Esophagus muscularis mucosa (tissue), 4 donors: ENCODE results near the gene WDR5. TPM values are rescaled to one million over a fixed set of nuclear protein-coding genes. Genes with fewer than 3 reads are reported as not detected.
A peak's percentile ranks its signal among the peaks of the same experiment; 100 is the strongest.

Experiments used
- DNase-seq: peaks from one replicate; pipeline ENCODE4 v3.0.0-alpha.2; 2017; ENCODE audit errors: extremely low spot score
- H3K27ac ChIP-seq, 4 donors: fragments of 200-600 bp; sonication (generic); replicated peaks in 1 of 4; 1 replicate in 3 of 4; 2 replicates in 1 of 4; pipeline ENCODE4 v1.5.1; 2016 to 2019; ENCODE audit warnings: mild to moderate bottlenecking in 1 of 4
- H3K27me3 ChIP-seq, 4 donors: fragments of 200-600 bp; sonication (generic); one replicate each; pipeline versions ENCODE4 v1.5.1 to v1.6.0; 2016 to 2019
- H3K36me3 ChIP-seq, 4 donors: fragments of 200-600 bp; sonication (generic); one replicate each; pipeline ENCODE4 v1.5.1; 2016 to 2019
- H3K4me1 ChIP-seq, 4 donors: fragments of 200-600 bp; sonication (generic); one replicate each; pipeline ENCODE4 v1.5.1; 2016 to 2019
- H3K4me3 ChIP-seq, 4 donors: fragments of 200-600 bp; sonication (generic); 1 replicate in 2 of 4; 2 replicates in 2 of 4; pipeline ENCODE4 v1.5.1; 2016 to 2019; ENCODE audit warnings: mild to moderate bottlenecking in 4 of 4, moderate library complexity in 1 of 4
- H3K9me3 ChIP-seq, 4 donors: fragments of 200-600 bp; sonication (generic); 1 replicate in 3 of 4; 2 replicates in 1 of 4; pipeline ENCODE4 v1.5.1; 2016 to 2019
- EP300 ChIP-seq: sonication (generic); formaldehyde crosslinking; IDR thresholded peaks from one replicate; pipeline ENCODE4 v1.6.1; 2017; ENCODE audit warnings: antibody characterized with exemption
- POLR2A ChIP-seq: fragments of 450-650 bp; IDR thresholded peaks from one replicate; pipeline ENCODE4 v1.6.1; 2017; ENCODE audit warnings: antibody characterized with exemption, moderate library complexity, mild to moderate bottlenecking, low read depth
- POLR2AphosphoS5 ChIP-seq, 2 donors: sonication (generic); formaldehyde crosslinking; IDR thresholded peaks; one replicate each; pipeline ENCODE4 v1.6.1; 2017; ENCODE audit warnings: antibody characterized with exemption in 2 of 2
- WGBS: methylation state at CpG from one replicate; pipeline ENCODE4 v1.1.5; 2018; 5-methylcytosine and 5-hydroxymethylcytosine counted together
- intact Hi-C: fragments of 100-400 bp; cut with DNase I; formaldehyde crosslinking; loops from one replicate; pipeline ENCODE4 v1.15.1; 2023
- total RNA-seq, 4 donors: library from RNA; depleted of rRNA; stranded (reverse); fragments of >200 nt; gene quantifications; one replicate each; pipeline versions ENCODE4 v1.1.0 to v1.2.1, GENCODE V29; 2016
- TF ChIP-seq, protein P1 (sequence below), 3 experiments: fragments of 200-600 bp in 2 of 3; fragments of 450-650 bp in 1 of 3; sonication (generic) in 2 of 3; IDR thresholded peaks; one replicate each; pipeline ENCODE4 v1.5.1; 2017 to 2019; ENCODE audit warnings: antibody characterized with exemption in 3 of 3, mild to moderate bottlenecking in 2 of 3, moderate library complexity in 1 of 3

The WDR5 gene
- total RNA-seq, 4 donors from 2014 or later = 20.7 to 34.2 (median 24.6) TPM

DNA sequence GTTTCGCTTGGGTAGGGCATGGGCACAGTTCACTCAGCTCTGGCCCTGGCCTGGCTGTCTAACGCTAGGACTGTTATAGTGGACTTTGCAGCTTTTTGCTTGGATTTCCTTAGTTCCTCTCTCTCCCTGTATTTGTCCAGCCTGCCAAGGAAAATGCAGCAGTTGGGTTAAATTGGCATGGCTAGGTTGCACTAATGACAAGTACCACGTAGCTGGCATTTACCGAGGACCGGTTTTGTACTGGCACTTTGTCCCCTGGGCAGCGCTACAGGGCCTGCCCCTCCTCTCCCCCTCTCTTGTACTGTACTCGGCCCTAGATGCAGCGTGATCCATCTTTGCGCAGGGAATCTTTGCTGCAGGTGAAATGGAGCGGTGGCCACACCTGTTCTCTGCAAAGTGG lies 2.4 kb downstream of the WDR5 start:
- Histone ChIP-seq H3K27ac (peak overlapping the region in 1 of 4 donors; percentile 51), H3K9me3 (no peaks in the 10 kb centered on the region), H3K4me1 (peaks cover 37 to 53% (median 48%) of the 10 kb centered on the region in 4 donors), H3K36me3 (peaks cover 30 to 39% (median 37%) of the 10 kb centered on the region in 4 donors), H3K4me3 (no peak overlapping the region), H3K27me3 (no peaks in the 10 kb centered on the region)
- WGBS = 84% methylated on average over 10 of the region's 10 CpGs
- DNase-seq = no peak
- TF ChIP-seq POLR2A = no peak
- intact Hi-C loops = loop anchor here (10.0 kb wide), 1 partner anchor 113 kb away; the partner anchor contains the start of gene BRD3OS

DNA sequence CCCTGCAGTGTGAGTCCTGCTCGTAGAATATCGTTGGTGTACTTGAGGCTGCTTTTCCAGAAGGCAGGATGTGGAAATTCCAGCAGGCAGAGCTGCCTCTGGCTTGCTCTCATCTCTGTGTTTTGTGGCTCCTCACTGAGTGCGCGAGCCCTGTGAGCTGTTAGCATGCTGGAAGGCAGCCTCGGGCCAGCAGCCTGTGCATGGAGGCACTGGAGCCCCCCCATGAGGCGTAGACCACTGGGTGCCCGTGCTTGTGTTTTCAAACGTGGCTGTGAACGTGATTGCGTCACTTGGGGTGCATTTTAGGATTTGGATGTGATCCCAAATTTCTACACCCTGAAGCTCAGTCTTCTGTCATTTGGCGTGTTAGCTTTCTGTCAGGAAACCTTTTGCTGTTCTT lies 3.2 kb downstream of the WDR5 start:
- Histone ChIP-seq H3K4me3 (peak overlapping the region in 1 of 4 donors; percentile 12), H3K27me3 (no peaks in the 10 kb centered on the region), H3K9me3 (no peaks in the 10 kb centered on the region), H3K27ac (peak overlapping the region in 1 of 4 donors; percentile 51), H3K36me3 (peaks cover 37 to 47% (median 44%) of the 10 kb centered on the region in 4 donors), H3K4me1 (peaks cover 36 to 50% (median 47%) of the 10 kb centered on the region in 4 donors)
- DNase-seq = no peak
- TF ChIP-seq POLR2AphosphoS5 (IDR thresholded peaks at IDR 0.05) = peak in 1 of 2 donors; percentile 8
- TF ChIP-seq, protein P1, sequence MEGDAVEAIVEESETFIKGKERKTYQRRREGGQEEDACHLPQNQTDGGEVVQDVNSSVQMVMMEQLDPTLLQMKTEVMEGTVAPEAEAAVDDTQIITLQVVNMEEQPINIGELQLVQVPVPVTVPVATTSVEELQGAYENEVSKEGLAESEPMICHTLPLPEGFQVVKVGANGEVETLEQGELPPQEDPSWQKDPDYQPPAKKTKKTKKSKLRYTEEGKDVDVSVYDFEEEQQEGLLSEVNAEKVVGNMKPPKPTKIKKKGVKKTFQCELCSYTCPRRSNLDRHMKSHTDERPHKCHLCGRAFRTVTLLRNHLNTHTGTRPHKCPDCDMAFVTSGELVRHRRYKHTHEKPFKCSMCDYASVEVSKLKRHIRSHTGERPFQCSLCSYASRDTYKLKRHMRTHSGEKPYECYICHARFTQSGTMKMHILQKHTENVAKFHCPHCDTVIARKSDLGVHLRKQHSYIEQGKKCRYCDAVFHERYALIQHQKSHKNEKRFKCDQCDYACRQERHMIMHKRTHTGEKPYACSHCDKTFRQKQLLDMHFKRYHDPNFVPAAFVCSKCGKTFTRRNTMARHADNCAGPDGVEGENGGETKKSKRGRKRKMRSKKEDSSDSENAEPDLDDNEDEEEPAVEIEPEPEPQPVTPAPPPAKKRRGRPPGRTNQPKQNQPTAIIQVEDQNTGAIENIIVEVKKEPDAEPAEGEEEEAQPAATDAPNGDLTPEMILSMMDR (IDR thresholded peaks at IDR 0.05) = no peak
- WGBS = 30% methylated on average over 11 of the region's 11 CpGs
- intact Hi-C loops = loop anchor here (10.0 kb wide), 1 partner anchor 114 kb away; the partner anchor contains the start of gene BRD3OS

DNA sequence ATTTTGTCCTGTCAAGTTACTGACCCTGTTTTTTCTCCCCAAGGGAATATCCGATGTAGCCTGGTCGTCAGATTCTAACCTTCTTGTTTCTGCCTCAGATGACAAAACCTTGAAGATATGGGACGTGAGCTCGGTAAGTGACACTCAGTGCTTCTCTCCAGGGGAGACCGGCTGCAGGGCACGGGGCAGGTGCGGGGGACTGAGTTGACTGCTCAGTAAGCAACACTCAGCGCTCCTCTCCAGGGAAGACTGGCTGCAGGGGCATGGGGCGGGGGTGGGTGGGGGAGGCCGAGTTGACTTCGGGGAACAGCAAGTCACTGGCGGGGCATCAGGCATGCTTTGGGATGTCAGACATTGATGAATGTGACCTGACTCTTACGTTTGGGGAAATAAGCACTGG lies 6.0 kb downstream of the WDR5 start:
- TF ChIP-seq, protein P1 (IDR thresholded peaks at IDR 0.05) = no peak
- TF ChIP-seq POLR2AphosphoS5 (IDR thresholded peaks at IDR 0.05) (no peak), POLR2A (no peak), EP300 (no peak)
- H3K27me3 ChIP-seq = no peaks in the 10 kb centered on the region
- no peak overlapping the region for H3K4me3 ChIP-seq
- peaks cover 50 to 75% (median 72%) of the 10 kb centered on the region in 4 donors for H3K36me3 ChIP-seq
- no peak overlapping the region for H3K27ac ChIP-seq
- H3K4me1 ChIP-seq = peaks cover 23 to 32% (median 32%) of the 10 kb centered on the region in 4 donors
- intact Hi-C loops = no loop called here
- H3K9me3 ChIP-seq = no peaks in the 10 kb centered on the region
- 92% methylated on average over 13 of the region's 13 CpGs for WGBS
- no peak for DNase-seq

DNA sequence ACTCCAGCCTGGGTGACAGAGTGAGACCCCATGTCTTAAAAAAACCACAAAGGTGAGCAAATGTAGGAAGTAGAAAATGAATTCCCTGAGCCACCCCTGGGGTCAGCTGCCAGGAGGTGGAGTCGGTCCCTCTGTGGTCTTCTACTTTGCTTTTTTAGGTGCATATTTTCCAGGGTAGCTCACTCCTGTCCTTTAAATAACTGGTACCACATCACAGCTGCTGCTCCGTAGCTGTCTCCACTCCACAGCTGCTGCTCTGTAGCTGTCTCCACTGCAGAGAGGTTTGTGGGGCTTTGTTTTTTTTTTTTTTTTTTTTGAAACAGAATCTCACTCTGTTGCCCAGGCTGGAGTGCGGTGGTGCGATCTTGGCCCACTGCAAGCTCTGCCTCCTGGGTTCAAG lies 8.9 kb downstream of the WDR5 start:
- TF ChIP-seq EP300 (no peak), POLR2AphosphoS5 (IDR thresholded peaks at IDR 0.05) (no peak), POLR2A (no peak)
- TF ChIP-seq, protein P1 (IDR thresholded peaks at IDR 0.05) = no peak
- WGBS = 79% methylated on average over 4 of the region's 4 CpGs
- H3K4me3 ChIP-seq = no peak overlapping the region
- H3K4me1 ChIP-seq = peaks cover 0 to 3% (median 3%) of the 10 kb centered on the region in 4 donors
- intact Hi-C loops = no loop called here
- no peaks in the 10 kb centered on the region for H3K9me3 ChIP-seq
- no peak for DNase-seq
- no peaks in the 10 kb centered on the region for H3K27me3 ChIP-seq
- H3K27ac ChIP-seq = no peak overlapping the region
- H3K36me3 ChIP-seq = peaks cover 66 to 100% (median 98%) of the 10 kb centered on the region in 4 donors

DNA sequence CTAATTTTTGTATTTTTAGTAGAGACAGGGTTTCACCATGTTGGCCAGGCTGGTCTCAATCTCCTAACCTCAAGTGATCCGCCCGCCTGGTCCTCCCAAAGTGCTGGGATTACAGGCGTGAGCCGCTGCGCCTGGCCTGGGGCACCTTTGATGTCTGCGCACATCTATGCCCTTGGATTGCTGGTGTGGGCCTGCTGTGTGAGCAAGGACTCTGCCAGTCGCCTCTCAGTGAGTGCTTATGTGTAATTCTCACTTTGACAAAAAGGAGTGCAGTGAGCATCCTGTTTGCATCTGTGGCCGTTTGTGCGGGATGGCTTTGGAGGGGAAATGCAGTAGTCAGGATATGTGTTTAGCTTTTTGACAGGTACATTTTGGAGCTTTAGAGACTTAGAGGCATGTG lies 9.4 kb downstream of the WDR5 start:
- Histone ChIP-seq H3K27ac (no peak overlapping the region), H3K4me1 (no peaks in the 10 kb centered on the region), H3K36me3 (peaks cover 64 to 100% (median 98%) of the 10 kb centered on the region in 4 donors), H3K27me3 (no peaks in the 10 kb centered on the region), H3K9me3 (no peaks in the 10 kb centered on the region), H3K4me3 (no peak overlapping the region)
- DNase-seq = no peak
- 91% methylated on average over 8 of the region's 9 CpGs for WGBS
- no peak for TF ChIP-seq POLR2A
- TF ChIP-seq EP300 = no peak
- TF ChIP-seq, protein P1 (IDR thresholded peaks at IDR 0.05) = no peak
- no peak for TF ChIP-seq POLR2AphosphoS5 (IDR thresholded peaks at IDR 0.05)
- intact Hi-C loops = no loop called here
